ENCODE results near the gene ZDHHC3.

- TF ChIP-seq EZH2 (IDR thresholded peaks at IDR 0.05; ENCODE audit: borderline replicate concordance, insufficient read depth, low read depth, low read length, poor library complexity, severe bottlenecking) (no peak), CTCF (IDR thresholded peaks at IDR 0.05) (no peak)
Observed at GRCh38 chr3:44969154-44969827, 6.7 kb downstream of the ZDHHC3 start.
